Endodermal cell (in vitro differentiated cells): ENCODE data around the gene CUL7. TPM values are rescaled to one million over a fixed set of nuclear protein-coding genes. Genes with fewer than 3 reads are reported as not detected.

Experiments used
- DNase-seq: peaks from one replicate; pipeline ENCODE4 v3.0.0-alpha.2; 2017
- H3K27ac ChIP-seq: 2 replicates; pipeline ENCODE4 v1.5.1; 2013; ENCODE audit warnings: mild to moderate bottlenecking, low read depth, low read length, moderate library complexity
- H3K27me3 ChIP-seq: 2 replicates; pipeline ENCODE4 v1.6.1; 2013; ENCODE audit warnings: mild to moderate bottlenecking, low read length, moderate library complexity; ENCODE audit not compliant: insufficient read depth, control insufficient read depth, poor library complexity, severe bottlenecking
- H3K36me3 ChIP-seq: 2 replicates; pipeline ENCODE4 v1.7.0; 2013; ENCODE audit warnings: mild to moderate bottlenecking, low read length, moderate library complexity; ENCODE audit not compliant: control insufficient read depth, insufficient read depth
- H3K4me1 ChIP-seq: one replicate; pipeline ENCODE4 v1.7.0; 2013; ENCODE audit warnings: low read length; ENCODE audit not compliant: control insufficient read depth, insufficient read depth
- H3K4me3 ChIP-seq: 2 replicates; pipeline ENCODE4 v1.5.1; 2013; ENCODE audit warnings: mild to moderate bottlenecking, low read length, moderate library complexity
- H3K9ac ChIP-seq: 2 replicates; pipeline ENCODE4 v1.6.1; 2013; ENCODE audit warnings: mild to moderate bottlenecking, low read length, moderate library complexity; ENCODE audit not compliant: poor library complexity, severe bottlenecking; ENCODE audit errors: extremely low read depth
- H3K9me3 ChIP-seq: 2 replicates; pipeline ENCODE4 v1.6.1; 2013; ENCODE audit warnings: mild to moderate bottlenecking, low read length, moderate library complexity; ENCODE audit not compliant: control insufficient read depth
- H3K27ac Mint-ChIP-seq: 2 replicates; pipeline ENCODE4 v1.8.0; 2020; ENCODE audit warnings: mixed read lengths
- H3K27me3 Mint-ChIP-seq: 2 replicates; pipeline ENCODE4 v1.8.0; 2021; ENCODE audit warnings: mild to moderate bottlenecking, mixed read lengths; ENCODE audit not compliant: insufficient read depth
- H3K36me3 Mint-ChIP-seq: 2 replicates; pipeline ENCODE4 v1.8.0; 2020; ENCODE audit warnings: low read depth, mixed read lengths
- H3K4me1 Mint-ChIP-seq: 2 replicates; pipeline ENCODE4 v1.8.0; 2020; ENCODE audit warnings: mixed read lengths
- H3K4me3 Mint-ChIP-seq: 2 replicates; pipeline ENCODE4 v1.8.0; 2020; ENCODE audit warnings: mild to moderate bottlenecking, moderate library complexity, mixed read lengths
- H3K9me3 Mint-ChIP-seq: 2 replicates; pipeline ENCODE4 v1.8.0; 2020; ENCODE audit warnings: mild to moderate bottlenecking, mixed read lengths
- CTCF ChIP-seq: fragments of 200-600 bp; sonication (generic); conservative IDR thresholded peaks from 2 replicates; pipeline ENCODE4 v1.5.0; 2021; ENCODE audit warnings: antibody characterized with exemption, mild to moderate bottlenecking
- WGBS, 2 experiments: methylation state at CpG; one replicate each; pipeline versions ENCODE4 v1.1.5 to v1.1.7; 2013; ENCODE audit warnings: missing lambda C conversion rate in 2 of 2, mixed read lengths in 1 of 2; ENCODE audit not compliant: insufficient coverage in 1 of 2, insufficient read length in 1 of 2; 5-methylcytosine and 5-hydroxymethylcytosine counted together
- total RNA-seq, 2 donors: library from RNA; stranded (reverse); fragmentation: NEBNext Ultra II Directional in 1 of 2; extraction: Animal tissue kit (Norgen Biotek cat#: 25700) in 1 of 2; gene quantifications; 2 replicates in 1 of 2; 3 replicates in 1 of 2; pipeline ENCODE4 v1.2.1, GENCODE V29; 2021

The CUL7 gene
- total RNA-seq, 2 donors from 2014 or later, result 39.0 to 51.7 TPM

GRCh38 chr6:43034190-43034525, 19.5 kb downstream of the CUL7 start:
- Mint-ChIP-seq H3K4me1 (no peaks in the 10 kb centered on the region), H3K27ac (no peak overlapping the region), H3K9me3 (no peaks in the 10 kb centered on the region), H3K4me3 (no peak overlapping the region), H3K36me3 (peaks cover 84% of the 10 kb centered on the region), H3K27me3 (no peaks in the 10 kb centered on the region)
- peaks cover 71% of the 10 kb centered on the region for H3K36me3 ChIP-seq
- no peaks in the 10 kb centered on the region for H3K27me3 ChIP-seq
- H3K4me3 ChIP-seq, result no peak overlapping the region
- 92 to 94% methylated on average over 1 to 2 of the region's 2 CpGs for WGBS, 2 experiments
- H3K27ac ChIP-seq, result no peak overlapping the region
- H3K4me1 ChIP-seq, result no peaks in the 10 kb centered on the region
- no peak overlapping the region for H3K9ac ChIP-seq
- DNase-seq, result no peak
- H3K9me3 ChIP-seq, result no peaks in the 10 kb centered on the region
- TF ChIP-seq CTCF, result no peak

GRCh38 chr6:43033496-43034189, 20.0 kb downstream of the CUL7 start:
- Mint-ChIP-seq H3K4me3 (no peak overlapping the region), H3K4me1 (no peaks in the 10 kb centered on the region), H3K36me3 (peaks cover 85% of the 10 kb centered on the region), H3K9me3 (no peaks in the 10 kb centered on the region), H3K27me3 (no peaks in the 10 kb centered on the region), H3K27ac (peak overlapping the region; percentile 15)
- Histone ChIP-seq H3K36me3 (peaks cover 70% of the 10 kb centered on the region), H3K9me3 (no peaks in the 10 kb centered on the region), H3K4me1 (no peaks in the 10 kb centered on the region), H3K27me3 (no peaks in the 10 kb centered on the region), H3K27ac (no peak overlapping the region), H3K9ac (no peak overlapping the region), H3K4me3 (no peak overlapping the region)
- no peak for DNase-seq
- no peak for TF ChIP-seq CTCF
- WGBS, 2 experiments, result 91 to 100% methylated on average over 1 to 2 of the region's 2 CpGs

- no peak for TF ChIP-seq CTCF
- H3K9ac ChIP-seq, result no peak overlapping the region
- no peak overlapping the region for H3K27ac Mint-ChIP-seq
- no peaks in the 10 kb centered on the region for H3K9me3 ChIP-seq
- H3K27me3 Mint-ChIP-seq, result no peaks in the 10 kb centered on the region
- no peak for DNase-seq
- no peak overlapping the region for H3K27ac ChIP-seq
- no peaks in the 10 kb centered on the region for H3K4me1 ChIP-seq
- H3K9me3 Mint-ChIP-seq, result no peaks in the 10 kb centered on the region
- no peaks in the 10 kb centered on the region for H3K4me1 Mint-ChIP-seq
- peaks cover 68% of the 10 kb centered on the region for H3K36me3 ChIP-seq
- H3K36me3 Mint-ChIP-seq, result peaks cover 84% of the 10 kb centered on the region
- 87 to 99% methylated on average over 2 to 4 of the region's 4 CpGs for WGBS, 2 experiments
- H3K27me3 ChIP-seq, result no peaks in the 10 kb centered on the region
- H3K4me3 Mint-ChIP-seq, result no peak overlapping the region
- no peak overlapping the region for H3K4me3 ChIP-seq
Observed at GRCh38 chr6:43032326-43032725, 21.3 kb downstream of the CUL7 start.
